Effector CD4-positive, alpha-beta T cell (primary cell): ENCODE measurements around the gene CCDC146.

Source experiments
- DNase-seq: peaks from one replicate; pipeline ENCODE4 v3.0.0-alpha.2; 2020

CCDC146 gene

GRCh38 chr7:77293046-77293445 is 170.6 kb downstream of the CCDC146 start:
- no peak for DNase-seq

DNA sequence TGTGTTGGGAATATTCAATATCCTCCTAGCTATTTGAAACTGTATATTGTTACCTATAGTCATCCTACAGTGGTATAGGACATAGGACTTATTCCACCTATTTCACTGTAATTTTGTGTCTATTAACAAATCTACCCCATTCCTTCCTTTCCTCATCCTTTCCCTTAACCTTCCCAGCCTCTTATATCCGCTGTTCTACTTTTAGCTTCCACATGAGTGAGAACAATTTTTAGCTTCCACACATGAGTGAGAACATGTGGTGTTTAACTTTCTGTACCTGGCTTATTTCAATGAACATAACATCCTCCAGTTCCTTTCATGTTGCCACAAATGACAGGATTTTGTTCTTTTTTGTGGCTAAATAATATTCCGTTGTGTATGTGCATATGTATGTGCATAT is 173.1 kb downstream of the CCDC146 start:
- no peak for DNase-seq

DNA sequence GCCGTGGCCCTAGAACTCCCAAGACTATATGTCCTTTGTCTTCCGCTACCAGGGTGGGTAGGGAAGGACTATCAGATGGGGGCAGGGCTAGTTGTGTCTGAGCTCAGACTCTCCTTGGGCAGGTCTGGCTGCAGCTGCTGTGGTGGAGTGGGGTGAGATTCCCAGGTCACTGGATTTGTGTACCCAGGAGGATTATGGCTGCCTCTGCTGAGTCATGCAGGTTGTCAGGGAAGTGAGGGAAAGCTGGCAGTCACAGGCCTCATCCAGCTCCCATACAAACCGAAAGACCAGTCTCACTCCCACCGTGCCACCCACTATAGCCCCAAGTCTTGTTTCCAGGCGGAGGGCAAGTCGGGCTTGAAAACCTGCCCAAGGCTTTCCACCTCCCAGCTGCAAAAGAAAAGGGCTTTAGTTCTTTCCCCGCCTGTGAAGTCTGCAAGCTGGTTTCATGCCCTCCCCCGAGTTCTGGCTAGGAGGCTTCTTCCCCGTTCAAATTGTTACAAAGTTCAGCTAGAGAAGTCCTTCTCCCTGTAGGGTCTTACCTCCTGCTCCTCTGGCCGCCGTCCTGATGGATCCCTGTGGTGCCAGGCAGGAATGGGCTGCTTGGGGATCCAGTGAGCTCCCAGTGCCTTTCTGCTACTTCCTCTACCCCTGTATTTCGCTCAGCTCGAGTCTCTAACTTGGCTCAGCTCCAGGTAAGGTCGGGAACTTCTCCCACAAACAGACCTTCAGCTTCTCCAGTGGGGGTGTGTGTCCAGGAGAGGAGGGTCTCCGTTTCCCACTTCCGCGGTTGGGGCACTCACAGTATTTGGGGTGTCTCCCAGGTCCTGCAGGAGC is 184.0 kb downstream of the CCDC146 start:
- DNase-seq = no peak

GRCh38 chr7:77308792-77309191 is 186.4 kb downstream of the CCDC146 start:
- DNase-seq = no peak

DNA sequence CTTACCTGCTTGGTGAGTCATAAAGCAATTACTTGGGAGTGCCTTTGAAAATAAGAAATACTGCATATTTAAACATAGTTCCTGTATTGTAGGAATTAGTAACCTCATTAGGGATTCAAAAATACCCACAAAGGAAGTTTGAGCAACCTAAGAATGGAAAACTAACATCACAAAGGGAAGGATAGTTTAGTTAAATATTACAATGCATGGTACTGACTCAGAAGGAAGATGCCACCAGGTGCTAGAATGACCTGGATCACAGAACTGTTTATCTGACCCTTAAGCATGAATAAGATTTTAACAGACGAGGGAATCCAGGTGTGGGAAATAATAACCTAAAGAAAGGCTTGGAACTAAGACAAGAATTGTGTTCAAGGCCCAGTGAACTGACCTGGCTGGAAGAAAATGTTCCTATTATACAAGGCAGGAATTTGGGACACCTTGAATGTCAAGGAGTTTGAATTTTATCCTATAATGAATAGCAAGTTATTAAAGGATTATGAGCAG is 187.4 kb downstream of the CCDC146 start:
- no peak for DNase-seq

DNA sequence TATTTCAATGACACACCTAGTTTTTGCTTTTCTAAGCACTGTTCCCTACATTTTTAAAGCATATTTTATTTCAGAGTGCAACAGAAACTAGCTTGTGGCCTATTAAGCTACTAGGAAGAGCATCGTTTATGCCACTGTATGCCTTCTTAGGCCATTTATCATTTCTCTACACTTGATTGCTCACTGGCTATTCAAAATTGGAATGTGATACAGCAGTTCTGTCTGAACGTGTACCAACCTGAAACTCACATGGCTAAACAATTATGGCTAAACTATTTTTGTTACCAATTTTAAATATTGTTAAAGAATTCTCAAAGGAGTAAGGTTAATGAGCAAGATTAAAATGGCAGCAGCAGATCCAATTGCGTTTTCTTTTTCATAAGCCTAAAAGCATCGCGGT is 188.6 kb downstream of the CCDC146 start:
- DNase-seq = no peak

GRCh38 chr7:77313085-77313484 is 190.7 kb downstream of the CCDC146 start:
- no peak for DNase-seq

DNA sequence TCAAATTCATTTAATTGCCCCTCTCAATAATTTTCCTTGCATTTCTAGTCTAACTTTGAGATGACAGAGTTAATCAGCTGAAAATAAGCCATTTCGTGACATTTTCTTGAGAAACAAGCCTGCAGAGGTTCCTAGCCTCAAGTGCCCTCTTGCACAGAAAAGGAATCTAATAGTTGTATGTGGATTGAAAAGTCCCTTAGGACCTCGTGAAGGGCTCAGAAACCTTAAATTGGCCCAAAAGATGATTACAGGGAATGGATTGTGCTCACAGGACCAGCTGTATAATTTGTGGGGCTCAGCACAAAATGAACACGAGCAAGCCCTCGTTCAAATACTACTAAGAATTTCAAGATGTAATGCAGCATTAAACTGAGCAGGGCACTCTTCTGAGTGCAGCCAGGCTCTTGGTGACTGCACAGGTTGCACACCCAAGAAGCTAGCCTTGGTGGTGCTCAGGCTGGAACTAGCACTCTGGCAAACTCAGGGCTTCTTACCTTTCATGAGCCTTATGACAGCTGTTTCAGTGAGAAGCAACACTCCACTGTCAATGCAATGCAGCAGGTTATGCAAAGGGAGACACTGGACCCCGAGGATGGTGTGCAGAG is 191.6 kb downstream of the CCDC146 start:
- DNase-seq = no peak

GRCh38 chr7:77315182-77315591 is 192.8 kb downstream of the CCDC146 start:
- no peak for DNase-seq

GRCh38 chr7:77316219-77316978 is 194.0 kb downstream of the CCDC146 start:
- no peak for DNase-seq

- DNase-seq = no peak
Observed at GRCh38 chr7:77318019-77318418, 195.6 kb downstream of the CCDC146 start.

- DNase-seq = no peak
Observed at GRCh38 chr7:77320137-77320536, 197.7 kb downstream of the CCDC146 start.

- no peak for DNase-seq
Observed at GRCh38 chr7:77320714-77321113, 198.3 kb downstream of the CCDC146 start.

GRCh38 chr7:77321300-77321699 is 198.9 kb downstream of the CCDC146 start:
- DNase-seq = no peak

DNA sequence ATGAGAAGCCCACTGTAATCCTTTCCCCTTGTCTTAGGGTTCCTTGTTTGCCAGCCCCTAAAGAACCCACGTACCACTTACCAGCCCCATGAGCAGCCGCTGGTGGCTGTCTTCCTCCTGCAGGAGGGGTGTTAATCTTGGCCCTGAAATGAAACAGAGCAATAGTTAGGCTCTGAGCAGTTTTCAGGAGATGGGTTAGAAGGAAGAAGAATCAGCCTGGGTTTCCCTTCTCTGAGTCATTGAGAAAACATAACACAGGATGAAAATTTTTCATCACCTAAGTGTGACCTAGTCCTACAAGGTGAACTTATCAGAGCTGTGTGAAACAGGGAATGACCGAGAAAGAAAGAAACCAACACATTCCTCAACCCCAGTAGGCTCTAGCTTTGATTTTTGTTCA is 203.7 kb downstream of the CCDC146 start:
- DNase-seq = no peak

DNA sequence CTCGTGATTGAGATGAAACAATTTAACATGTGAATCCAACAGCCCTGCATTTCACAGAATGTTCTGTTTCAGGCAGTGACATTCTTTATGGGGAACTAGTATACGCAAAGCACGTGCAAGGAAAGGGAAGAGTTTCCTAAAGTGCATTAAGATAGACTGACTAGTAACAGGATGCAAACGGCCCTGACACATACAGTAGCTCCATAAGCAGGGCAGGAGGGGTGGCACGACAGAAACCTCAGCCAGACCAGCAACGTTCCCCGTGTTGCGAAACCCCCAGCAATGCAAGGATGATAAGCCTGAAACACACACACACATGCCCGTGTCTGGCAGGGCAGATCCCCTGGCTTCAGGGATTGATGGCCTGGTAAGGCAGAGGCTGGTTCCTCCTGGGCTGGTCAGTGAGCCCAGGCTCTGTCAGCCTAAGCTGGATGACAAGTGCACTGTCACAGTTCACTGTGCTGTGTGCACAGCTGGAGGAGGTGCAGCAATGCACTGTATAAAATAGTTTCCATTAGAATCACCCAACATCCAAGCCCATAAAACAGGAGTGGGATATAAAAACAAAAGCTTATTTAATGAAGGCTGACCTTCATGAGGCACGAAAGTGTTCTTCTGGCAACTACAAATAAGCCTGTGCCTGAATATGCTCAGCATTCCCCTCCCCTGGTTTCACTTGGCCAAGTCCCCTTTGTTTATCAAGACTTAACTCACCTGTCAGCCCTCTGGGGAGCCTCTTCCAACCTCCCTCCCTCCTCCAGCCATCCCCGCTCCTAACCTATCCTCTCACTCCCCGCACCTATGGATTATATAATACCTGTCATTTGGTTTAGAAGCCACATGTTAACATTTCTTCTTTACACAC is 204.9 kb downstream of the CCDC146 start:
- DNase-seq = no peak

GRCh38 chr7:77327932-77328628 is 205.7 kb downstream of the CCDC146 start:
- DNase-seq = no peak

GRCh38 chr7:77328669-77329068 is 206.3 kb downstream of the CCDC146 start:
- no peak for DNase-seq

- DNase-seq = no peak
Observed at GRCh38 chr7:77329466-77330168, 207.2 kb downstream of the CCDC146 start.

- no peak for DNase-seq
Observed at GRCh38 chr7:77330169-77330882, 207.9 kb downstream of the CCDC146 start.
